ENCODE measurements around the gene FYCO1.

Gene FYCO1

GRCh38 chr3:45981346-45982074 is 14.1 kb downstream of the FYCO1 start:
- DNase-seq: no peak

DNA sequence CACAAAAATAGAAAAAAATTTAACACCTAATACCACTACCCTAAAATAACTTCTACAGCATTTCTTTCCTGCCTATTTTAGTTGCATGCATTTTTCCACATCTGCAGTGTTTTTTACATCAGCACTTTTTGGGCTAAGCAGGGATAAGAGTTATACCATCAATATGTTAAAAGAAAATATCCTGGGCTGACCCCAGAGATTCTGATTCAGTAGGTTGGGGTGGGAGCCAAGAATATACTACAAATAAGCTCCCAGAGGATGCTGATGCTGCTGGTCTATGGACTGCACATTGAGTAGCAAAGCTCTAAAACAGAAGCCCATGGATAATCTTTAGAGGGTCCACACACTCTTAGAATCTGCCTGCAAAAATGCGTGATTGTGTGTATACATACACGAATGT is 14.8 kb downstream of the FYCO1 start:
- DNase-seq: no peak

DNA sequence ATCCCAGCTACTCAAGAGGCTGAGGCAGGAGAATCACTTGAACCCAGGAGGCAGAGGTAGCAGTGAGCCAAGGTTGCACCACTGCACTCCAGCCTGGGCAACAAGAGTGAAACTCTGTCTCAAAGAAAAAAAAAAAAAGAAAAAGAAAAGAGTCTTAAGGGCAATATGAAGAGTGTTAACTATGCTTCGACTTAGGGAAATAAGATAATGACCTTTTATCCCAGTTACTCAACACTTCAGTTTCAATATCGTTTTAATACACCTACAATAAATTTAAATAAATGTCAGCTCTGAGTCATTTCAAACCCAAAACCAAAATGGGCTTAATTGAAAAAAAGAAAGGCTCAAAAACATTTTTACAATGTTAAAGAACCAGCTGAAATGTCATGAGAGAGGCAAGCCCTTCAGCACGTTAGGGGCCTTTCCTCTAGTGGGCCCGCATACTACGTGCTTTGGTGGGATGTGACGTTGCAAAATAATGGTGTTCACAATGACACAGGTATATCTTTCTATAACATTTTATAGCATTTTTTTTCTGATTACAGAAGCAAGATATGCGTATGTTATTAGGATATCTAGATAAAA is 15.3 kb downstream of the FYCO1 start:
- DNase-seq: peak; percentile 18

DNA sequence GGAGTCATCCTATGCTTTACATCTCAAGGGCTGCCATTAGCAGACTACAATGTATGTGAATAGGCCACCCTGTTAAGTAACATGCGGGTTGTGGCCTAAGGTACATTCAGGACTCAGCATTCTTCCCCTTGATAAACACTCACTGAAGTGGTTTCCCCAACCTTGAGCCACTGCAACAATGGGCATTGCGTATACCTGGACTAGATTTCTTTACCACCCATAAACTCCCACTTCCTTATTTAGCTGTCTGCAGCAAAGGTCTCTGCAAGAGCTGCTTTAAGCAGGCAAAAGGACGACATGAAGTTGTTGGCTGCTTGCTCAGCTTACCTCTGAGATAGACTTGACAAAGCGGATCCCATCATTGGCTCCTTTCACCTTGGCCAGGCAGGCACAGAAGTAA is 16.2 kb downstream of the FYCO1 start:
- DNase-seq: no peak

DNA sequence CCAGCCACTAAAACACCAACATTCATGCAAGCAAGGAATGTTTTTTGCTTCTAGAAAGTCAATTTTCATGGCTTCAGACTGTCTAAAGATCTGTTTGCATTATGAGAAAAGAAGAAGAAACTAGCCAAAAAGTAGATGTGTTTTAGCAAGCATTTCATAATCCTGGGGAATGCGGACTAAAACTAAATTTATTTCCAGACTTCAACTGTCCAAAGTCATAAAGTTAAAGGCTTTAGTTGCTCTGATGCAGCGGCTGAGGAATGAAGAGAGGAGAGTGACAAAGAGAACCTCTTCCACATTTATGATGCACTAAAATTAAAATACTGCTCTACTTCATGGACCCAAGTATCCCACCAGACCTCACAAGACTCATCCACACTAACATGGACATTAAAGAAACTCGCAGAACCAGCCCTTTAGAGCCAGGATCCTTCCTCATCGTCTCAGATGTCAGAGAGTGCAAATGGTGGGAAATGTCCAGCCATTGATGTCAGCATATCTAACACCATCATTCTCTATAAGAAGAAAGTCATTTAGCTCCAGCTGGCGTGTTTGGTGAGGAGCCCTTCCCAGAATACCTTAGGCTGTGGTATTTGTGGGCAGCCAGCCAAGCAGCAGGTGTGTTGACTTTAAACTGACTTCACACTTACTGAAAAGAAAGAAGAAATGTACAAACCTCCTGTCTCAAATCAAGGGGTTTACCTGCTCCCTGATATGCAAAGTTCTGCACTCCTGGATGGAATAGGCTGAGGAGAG is 17.4 kb downstream of the FYCO1 start:
- peak; percentile 61 for DNase-seq

GRCh38 chr3:45976191-45977091 is 19.2 kb downstream of the FYCO1 start:
- peak; percentile 57 for DNase-seq

- no peak for DNase-seq
These were observed 19.9 kb downstream of the FYCO1 start for GRCh38 chr3:45975686-45976085.

- no peak for DNase-seq
These were observed 20.9 kb downstream of the FYCO1 start for GRCh38 chr3:45974686-45975085.

- DNase-seq: peak; percentile 12
These were observed 22.9 kb downstream of the FYCO1 start for GRCh38 chr3:45972534-45973402.

DNA sequence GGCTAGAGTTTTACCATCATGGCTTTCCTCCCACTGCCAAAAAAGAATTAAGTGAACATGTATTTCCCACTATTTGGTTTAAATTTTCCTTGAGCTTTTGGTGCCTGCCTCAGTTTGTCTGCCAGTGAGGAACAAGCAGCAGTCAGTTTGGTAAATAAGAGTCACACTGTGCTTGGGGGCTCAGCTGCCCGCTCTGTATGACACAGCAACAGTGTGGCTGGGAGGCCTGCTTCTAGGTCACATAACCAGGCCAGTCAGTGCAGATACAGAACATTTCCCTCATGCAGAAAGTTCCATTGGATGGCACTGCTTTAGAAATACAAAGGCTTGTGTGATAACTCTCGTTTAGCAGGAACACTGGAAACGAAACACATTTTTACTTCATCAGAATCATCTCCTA is 25.7 kb downstream of the FYCO1 start:
- DNase-seq: no peak

GRCh38 chr3:45969116-45969515 is 26.5 kb downstream of the FYCO1 start:
- DNase-seq: no peak

DNA sequence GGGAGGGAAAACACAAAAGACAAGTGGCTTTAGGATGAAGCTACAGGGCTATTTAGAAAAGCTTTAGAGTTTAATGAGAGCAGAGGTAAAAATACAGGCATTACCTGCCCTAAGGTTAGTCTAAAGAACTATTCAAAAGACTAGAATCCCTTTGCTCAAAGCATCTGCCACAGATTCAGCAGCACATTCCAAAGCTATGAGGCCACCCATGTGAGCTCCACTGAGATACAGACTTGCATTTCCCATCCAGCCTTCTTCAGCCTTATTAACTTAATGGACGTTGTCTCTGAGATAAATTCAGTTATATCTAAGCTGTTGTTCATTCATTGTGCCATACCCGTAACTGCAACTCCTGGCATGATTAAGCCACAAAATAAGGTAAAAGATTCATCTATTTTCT is 26.9 kb downstream of the FYCO1 start:
- DNase-seq: no peak

GRCh38 chr3:45968149-45968548 is 27.5 kb downstream of the FYCO1 start:
- no peak for DNase-seq

- no peak for DNase-seq
These were observed 27.9 kb downstream of the FYCO1 start for GRCh38 chr3:45967724-45968123.

DNA sequence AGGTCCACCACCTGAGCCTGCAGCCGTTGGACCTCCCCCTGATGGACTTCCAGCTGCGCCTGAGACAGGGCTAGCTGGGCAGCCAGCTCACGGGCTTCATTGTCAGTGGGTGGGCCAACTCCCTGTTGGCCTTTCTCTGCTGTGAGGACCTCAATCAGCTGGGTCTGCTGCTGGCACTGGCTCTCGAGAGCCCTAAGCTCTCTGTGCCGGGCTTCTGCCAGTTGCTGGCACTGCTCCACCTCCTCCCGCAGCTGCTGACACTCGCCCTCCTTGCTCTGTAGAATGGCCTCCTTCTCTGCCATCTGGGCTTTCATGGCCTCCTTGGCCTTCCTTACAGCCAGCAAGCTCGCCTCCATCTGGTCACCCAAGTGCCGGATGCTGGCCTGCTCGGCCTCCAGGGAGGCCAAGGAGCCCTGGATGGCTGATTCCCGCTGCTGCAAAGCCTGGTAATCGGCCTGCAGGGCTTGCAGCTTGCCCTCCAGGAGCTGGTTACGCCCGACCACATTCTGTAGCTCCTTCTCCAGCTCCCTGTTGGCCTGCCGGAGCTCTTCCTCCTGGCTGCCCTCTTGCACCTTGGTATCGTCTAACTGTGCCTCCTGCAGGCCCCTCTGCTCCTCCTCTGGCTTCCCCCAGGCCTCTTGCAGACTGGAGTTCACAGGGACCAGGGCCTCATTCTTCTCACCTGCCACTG is 28.5 kb downstream of the FYCO1 start:
- DNase-seq: no peak

DNA sequence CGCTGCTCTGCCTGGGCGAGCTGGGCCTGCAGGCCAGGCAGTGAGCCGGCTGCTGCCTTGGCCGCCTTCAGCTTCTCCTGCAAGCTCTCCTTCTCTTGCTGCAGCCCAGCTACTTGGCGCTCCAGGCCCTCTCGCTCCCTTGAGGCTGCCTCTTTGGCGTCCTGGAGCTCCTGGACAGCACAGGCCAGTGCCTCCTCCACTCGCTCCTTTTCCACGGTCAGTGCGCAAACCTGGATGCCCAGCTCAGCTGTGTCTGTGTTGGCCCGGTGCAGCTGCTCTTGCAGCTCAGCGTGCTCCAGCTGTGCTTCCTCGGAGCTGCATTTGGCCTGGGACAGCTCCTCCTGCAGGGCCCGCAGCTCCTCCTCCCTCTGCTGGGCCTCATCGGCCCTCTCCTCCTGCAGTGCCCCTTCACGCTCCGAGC is 29.2 kb downstream of the FYCO1 start:
- DNase-seq: no peak

- DNase-seq: peak; percentile 41
These were observed 30.0 kb downstream of the FYCO1 start for GRCh38 chr3:45965653-45966052.

GRCh38 chr3:45965253-45965652 is 30.4 kb downstream of the FYCO1 start:
- DNase-seq: no peak

DNA sequence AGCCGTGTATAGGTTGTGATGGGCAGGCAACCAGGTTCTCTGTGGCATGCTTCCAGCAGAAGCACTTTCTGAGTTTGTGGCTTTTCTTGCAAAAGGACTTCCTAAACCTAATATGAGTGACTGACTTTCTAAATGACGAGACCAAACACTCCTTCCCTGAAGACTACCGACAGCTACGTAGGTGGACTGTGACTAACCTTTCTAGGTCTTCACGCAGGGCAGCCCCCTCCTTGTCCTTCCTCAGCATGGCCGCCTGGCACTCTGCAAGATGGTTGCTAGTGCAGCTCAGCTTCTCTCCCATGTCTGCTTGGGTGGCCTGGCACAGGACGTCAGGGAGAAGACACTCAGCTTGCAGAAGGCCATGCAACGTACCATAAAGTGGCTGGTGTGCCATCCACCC is 31.5 kb downstream of the FYCO1 start:
- no peak for DNase-seq

DNA sequence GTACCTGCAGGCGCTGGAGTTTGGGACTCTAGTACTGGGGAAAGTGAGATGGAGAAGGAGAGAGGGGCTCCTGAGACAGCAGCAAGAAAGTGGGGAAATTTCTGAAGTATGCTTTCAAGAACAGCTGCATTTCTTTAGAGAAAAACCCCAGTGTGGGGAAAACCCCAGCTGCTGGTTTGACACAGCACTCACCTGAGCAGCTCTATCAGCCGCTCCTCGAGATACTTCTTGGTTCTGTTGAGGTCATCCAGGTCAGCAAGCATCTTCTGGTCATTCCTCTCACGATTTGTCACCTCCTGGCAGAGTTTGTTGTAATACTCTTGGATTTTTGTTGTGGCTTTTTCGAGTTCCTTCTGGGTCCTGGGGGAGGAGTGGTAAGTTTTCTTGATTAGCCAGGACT is 33.6 kb downstream of the FYCO1 start:
- DNase-seq: peak; percentile 37

DNA sequence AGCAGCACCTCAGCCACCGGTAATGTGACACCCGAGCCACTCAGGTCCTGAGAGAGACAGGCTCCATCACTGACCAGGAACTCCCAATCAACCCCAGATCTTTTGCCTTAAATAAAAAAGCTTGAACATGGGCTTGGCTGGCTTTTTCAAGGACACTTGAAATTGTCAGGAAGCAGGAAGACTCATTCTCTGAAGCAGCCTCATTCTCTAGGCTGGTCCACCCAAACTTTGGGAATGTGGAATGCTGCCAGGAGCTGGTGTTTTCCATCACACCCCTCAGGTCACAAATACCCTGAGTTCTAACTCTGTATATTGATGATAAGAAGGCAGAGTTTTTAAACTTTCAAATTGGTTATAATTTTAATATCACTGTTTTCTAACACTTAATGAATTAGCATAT is 35.3 kb downstream of the FYCO1 start:
- DNase-seq: no peak
